HG03565 (cell line): ENCODE data around the gene FBXO48.
"Not testable (repeated sequence)": the region's sequence is repeated elsewhere in the genome, so short reads cannot be mapped to it uniquely, and the experiment has no call there.

Experiments
- ATAC-seq: cut with Tn5 transposase; IDR thresholded peaks from one replicate; pipeline ENCODE4 v1.9.1; 2021; ENCODE audit warnings: mild to moderate bottlenecking, moderate library complexity; ENCODE audit not compliant: unreplicated experiment

The FBXO48 gene

DNA sequence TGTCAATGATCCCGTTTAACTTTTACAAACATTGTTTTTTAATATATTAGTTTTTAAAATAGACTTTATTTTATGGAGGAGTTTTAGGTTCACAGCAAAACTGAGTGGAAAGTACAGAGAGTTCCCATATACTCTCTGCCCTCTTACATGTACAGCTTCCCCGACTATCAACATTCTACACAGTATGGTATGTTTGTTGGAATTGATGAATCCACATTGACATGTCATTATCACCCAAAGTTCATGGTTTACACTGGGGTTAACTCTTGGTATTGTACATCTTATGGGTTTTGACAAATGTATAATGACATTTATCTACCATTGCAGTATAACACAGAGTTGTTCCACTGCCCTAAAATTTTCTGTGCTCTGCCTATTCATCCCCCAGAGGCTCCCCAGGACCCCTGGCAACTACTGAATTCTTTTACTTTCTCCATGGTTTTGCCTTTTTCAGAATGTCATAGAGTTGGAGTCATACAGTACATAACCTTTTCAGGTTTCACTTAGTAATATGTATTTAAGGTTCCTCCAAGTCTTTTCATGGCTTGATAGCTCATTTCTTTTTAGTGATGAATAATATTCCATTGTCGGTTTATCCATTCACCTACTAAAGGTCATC is 5.8 kb upstream of the FBXO48 start:
- no peak for ATAC-seq

DNA sequence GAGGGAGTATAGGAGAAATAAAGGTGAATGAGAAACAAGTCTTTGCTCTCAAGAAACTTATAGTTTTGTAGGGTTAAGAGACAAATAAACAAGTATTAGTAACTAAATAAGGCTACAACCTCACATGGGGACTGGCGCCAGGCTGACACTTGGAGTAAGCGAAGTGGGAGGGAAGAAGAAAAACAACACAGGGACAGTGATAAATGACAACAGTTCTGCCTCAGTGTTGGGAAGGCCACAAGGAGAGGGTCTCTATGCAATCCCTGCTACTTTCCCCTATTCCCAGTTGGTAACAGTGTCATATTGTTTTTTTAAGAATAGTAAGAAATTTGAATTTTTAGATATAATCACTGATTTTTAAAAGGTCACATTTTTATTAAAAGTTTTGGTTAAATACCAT is 4.3 kb upstream of the FBXO48 start:
- ATAC-seq = no peak

DNA sequence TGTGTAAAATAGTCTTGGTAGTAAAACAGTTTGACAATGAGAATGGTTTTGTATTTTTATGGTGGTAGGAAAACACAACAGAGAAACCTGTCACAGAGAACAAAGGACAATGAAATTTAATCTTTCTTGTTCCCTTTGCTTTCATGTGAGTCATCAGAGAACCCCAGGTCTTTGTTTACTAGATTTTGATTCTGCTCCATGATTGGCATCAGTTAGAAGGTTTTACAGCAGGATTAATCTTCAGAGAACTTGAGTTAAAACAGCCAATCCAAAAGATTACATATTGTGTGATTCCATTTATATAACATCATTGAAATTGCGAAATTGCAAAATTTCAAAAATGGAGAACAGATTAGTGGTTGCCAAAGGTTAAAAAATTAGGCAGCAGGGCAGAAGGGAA is 2.8 kb upstream of the FBXO48 start:
- no peak for ATAC-seq

DNA sequence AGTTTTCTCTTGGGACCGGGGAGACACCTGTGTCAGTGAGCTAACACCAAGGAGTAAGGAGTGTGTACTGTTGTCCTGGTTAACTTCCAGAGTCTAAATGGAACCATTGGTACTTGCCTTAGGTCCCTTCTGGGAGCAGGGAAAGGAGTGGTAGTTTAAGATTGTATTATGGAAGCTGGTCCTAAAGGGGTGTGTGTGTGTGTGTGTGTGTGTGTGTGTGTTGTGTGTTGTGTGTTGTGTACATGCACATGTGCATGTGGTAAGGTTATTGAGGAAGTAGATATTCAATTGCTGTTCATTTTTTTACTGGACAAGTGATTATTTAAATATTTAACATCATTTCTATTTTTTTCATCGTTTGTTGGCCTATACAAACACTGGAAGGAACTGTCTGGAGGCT is 1.7 kb upstream of the FBXO48 start:
- no peak for ATAC-seq

DNA sequence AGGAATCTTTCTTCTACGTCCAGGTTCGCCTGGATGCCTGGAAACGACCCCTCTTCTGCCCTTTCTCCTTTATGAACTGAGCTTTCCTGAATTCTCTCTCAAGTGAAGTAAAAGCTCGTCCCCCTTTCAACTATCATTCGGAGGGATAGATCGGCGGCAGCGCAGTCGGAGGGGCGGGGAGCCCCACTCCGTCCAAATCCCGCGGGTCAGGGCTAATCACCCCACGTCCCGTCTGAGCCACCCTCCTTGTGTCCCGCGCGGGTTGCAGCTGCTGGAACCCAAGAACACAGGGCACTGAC is 367 bp downstream of the FBXO48 start:
- peak; percentile 16 for ATAC-seq

DNA sequence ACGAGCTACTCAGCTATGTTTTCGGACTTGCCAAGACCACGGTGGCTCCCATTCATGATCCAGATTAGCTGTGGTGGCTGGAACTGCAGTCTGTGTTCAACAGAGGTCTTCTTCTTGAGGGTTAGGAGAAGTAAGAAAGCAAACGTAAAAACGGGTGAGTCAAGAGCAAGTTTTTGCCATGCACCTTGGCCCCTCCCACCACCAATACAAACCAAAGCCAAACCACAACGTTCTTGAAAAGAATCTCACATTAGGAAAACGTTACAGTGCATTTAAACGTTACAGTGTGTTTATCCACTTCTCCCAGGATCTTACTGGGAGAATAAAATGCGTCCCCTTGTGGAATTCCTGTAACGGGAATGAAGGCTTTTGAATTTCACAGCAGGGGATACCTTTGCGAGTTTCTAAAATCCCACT is 725 bp downstream of the FBXO48 start:
- ATAC-seq = no peak

DNA sequence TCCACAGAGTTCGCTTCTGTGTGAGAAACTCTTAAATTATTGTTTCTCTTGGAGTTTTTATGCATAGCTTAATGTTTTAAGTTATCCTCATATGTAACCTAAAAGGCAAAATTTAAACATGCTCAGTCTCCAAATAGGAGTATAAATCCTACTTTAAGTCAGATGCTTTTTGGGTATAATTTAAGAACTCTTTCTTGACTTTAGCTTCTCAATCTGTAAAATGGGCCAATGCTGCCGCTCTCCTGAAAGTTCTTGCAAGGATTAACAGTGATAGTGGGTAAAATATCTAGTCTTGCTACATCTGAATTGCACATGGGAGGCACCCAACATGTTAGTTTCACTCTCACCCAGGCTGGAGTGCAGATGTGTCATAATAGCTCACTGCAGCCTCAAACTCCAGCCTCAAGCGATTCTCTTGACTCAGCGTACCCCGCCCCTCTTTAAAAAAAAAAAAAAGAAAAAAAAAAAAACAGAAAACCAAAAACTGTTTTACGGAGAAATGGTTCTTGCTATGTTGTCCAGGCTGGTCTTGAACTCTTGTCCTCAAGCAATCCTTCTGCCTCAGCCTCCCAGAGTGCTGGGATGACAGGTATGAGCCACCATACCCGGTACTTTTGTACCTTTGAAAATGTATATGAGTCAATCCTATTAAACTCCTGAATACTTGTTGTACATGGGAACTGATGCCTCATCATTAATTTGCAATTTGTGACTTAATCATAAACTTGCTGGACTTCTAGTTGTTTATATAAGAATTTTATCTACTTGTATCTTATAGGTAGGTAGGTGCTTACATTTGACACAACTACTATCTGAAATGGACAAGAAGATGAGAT is 1.8 kb downstream of the FBXO48 start:
- ATAC-seq = no peak

DNA sequence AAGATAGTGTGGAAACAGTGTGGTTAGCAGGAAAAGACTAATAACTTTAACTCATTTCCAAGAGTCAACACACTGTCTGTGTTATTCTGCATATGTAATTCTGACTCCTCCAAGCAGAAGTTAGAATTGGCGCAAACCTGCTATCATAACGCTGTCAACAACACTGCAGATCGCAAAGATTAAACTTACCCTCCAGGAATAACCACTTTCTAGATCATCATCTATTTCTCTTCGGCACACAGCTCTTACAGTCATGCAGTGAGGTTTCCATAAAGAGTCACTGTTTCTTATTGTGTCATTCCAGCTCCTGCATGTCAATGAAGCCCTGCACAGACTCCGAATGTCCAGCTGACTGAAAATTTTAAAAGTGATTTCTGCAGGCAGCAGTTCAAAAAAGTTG is 2.4 kb downstream of the FBXO48 start:
- no peak for ATAC-seq

DNA sequence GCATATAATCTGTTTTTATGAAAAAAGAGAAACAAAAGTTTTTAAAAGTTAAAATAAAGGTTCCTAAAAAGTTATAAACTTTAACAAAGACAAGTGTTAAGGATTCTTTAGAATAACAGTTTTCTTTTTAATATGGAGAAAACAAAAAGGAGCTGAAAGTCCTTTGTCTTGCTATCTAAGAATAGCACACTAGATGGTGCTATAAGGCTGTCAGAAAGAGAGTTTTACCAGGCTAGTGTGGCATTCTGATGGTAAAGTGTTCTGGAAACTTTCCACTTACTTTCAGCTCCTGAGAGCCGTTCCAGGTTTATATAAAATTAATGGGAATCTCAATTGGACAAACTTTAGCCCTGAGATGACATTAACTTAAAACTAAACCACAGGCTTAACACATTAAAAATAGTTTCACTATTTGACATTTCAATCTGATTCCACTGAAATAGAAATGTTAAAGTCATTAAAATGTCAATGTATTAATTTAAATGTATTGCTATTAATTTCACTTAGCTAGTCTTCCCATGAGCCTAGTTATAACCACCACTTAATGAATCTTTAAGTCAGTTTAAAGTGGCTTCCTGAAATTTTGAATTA is 3.7 kb downstream of the FBXO48 start:
- ATAC-seq = no peak

DNA sequence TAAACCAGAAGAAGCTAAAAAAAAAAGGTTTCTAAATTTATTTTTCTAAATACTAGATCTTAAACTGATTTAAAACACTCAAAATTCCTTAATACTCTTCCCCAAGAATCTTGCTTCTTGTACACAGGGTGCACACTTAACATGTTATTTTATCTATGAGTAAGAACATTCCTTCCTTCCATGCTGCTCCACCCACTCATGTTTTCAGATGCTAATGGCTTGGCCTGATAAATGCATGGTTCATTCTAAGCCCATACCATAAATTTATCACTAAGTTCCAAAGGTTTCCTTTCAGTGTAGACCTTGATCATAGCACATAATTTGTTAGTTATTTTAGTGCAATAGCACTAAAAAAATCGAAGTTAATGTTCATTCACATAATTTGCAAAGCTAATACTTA is 8.1 kb downstream of the FBXO48 start:
- no peak for ATAC-seq

DNA sequence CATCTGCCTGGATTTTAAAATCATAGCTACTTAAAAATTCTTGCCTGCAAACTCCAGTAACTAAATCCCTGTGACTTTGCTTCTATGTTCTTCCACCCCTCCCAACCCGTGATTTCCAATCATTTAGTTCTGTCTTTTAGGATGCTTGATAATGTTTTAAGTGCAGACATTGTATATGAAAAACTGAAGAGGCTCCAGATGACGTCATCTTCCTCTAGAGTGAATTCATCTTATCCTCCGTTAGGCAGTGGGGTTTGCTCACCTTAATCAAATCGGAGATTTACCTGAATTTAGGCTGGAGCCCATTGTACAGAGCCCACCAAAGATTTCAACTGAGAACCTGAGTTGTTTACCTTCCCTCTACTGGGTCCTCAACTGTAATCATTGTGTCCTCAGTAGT is 10.9 kb downstream of the FBXO48 start:
- ATAC-seq = no peak

DNA sequence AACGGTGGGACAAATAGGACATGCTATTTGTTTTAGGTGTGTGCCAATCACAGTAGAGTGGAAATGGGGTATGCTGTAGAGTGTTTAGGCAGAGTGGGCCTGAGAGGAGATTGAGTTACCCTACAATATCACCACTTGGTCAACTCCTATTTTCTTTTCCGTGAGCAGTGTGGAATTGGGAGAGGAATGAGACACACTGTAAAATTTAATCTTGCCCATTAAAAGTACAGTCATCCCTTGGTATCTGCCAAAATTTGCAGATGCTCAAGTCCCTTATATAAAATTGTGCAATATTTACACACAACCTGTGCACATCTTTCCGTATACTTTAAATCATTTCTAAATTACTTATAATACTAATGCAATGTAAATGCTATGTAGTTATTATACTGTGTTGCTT is 12.4 kb downstream of the FBXO48 start:
- no peak for ATAC-seq

DNA sequence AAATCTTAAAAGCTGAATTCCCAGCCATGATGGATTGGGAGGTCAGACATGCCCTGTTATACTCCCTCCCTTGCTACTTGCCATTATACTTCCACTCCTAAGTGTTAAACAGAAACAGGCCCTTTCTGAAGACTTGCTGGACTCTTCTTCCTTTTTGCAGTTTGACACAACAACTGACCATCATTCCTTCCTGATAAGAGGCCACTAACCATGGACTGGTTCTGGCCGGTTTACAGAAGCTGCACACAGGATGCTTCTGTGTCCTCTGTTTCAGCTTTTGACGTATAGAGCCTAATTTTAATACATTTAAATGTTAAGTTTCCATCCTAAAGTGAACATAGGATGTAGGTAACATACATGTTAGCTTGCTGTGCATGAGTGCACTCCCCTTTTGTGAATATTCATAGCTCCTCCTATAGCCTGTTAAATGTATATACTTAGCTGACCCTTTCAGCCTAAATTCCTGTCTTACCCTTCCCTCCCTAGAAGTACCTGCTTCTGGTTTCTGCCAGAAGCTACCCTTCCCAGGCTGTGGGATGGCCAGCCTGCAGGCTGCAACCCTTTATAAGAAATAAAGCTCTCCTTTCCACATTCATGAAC is 13.2 kb downstream of the FBXO48 start:
- ATAC-seq = no peak

DNA sequence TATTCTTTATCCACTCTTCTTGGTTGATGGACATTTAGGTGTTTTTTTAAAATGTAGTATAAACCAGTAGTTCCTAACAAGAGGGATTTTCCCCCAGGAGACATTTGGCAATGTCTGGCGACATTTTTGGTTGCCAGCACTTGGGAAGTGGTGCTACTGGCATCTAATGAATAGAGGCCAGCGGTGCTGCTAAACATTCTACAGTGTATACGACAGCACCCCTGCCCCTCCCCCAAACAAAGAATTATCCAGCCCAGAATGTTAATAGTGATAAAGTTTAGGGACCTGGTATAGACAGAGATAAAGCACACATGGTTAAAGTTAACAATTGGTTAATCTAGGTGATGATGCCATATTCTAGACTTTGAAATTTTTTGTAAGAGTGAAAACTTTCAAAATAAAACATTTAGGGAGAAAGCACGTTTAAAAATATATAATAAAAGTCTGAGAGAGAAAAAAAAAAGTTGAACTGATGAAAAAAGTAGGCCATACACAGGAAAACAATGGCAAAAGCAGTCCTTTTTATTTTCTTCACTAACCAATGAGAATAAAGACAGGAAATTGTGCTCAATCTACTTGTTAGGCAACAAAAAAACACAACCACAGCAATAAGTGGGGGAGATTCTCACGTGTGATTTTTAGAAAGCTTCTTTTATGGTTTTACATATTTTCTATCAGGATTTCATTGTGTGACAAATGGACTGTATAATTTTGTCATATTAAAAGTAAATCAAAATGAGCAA is 14.8 kb downstream of the FBXO48 start:
- ATAC-seq = no peak

DNA sequence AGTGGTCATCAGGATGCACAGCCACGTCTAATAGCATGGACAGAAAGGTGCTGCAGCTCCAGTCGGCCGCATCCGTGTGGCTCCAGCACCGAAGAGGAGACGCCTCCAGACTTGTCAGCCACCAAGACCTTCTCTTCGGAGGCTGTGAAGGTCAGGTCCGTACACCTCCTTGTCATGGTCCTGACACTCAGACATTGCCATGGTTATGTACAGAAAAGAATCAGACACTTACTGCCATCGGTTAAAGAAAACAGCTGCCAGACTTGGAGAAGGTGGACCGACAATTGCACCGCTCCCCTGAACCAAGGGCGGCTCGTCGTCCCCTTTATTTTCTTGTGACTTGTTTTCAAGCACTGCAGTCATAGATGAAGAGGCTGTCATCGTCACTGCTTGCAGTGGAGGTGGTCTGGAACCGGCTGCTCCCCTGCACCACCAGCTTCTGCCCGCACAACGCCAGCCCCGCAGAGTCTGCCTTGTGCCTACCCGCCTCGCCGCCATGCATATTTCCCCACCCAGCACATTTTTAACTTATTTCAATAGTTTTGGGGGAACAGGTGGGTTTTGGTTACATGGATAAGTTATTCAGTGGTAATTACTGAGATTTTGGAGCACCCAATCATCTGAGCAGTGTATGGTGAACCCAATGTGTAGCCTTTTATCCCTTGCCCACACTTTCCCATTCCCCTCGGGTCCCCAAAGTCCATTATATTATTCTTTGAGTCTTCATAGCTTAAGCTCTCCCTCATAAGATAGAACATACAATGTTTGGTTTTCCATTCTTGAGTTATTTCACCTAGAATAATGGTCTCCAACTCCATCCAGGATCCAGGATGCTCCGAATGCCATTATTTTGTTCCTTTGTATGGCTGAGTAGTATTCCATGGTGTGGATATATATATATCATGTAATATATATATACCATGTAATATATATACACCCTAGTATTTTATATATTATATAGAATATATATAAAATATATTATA is 18.1 kb downstream of the FBXO48 start:
- ATAC-seq = no peak

DNA sequence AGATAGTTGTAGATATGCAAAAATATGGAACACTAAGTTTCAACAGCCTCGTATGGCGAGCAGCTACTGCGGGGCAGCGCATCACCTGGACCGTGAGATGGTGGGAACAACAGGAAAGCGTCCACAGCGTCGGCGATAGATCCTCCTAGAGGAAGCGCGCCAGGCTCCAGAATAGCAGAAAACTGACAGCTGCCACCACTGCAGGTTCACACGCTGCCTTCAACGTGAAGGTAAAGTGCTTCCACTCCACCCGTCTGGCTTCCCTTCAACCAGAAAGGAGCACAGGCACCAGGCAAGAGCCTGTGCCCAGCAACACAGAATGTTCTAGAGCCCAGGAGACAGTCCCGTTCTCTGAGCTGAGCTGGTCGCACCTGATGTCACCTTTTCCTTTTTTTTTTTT is 20.0 kb downstream of the FBXO48 start:
- no peak for ATAC-seq

DNA sequence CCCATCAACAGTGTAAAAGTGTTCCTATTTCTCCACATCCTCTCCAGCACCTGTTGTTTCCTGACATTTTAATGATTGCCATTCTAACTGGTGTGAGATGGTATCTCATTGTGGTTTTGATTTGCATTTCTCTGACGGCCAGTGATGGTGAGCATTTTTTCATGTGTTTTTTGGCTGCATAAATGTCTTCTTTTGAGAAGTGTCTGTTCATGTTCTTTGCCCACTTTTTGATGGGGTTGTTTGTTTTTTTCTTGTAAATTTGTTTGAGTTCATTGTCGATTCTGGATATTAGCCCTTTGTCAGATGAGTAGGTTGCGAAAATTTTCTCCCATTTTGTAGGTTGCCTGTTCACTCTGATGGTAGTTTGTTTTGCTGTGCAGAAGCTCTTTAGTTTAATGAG is 20.7 kb downstream of the FBXO48 start:
- not testable (repeated sequence) for ATAC-seq

DNA sequence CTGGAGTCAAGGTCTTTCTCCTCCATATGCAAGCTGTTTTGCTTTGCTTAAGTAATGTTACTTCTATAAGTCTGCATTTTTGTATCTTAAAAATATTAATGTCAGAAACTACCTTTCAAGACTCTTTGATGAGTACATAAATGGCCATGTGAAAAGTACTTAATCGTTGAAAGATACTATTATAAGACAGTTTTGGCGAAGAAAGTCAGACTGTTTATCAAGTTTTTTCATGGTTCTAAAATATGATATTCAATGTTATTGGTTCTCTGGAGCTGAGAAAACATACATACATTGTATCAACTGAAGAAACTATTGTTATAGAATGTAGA is 25.1 kb downstream of the FBXO48 start:
- ATAC-seq = no peak

DNA sequence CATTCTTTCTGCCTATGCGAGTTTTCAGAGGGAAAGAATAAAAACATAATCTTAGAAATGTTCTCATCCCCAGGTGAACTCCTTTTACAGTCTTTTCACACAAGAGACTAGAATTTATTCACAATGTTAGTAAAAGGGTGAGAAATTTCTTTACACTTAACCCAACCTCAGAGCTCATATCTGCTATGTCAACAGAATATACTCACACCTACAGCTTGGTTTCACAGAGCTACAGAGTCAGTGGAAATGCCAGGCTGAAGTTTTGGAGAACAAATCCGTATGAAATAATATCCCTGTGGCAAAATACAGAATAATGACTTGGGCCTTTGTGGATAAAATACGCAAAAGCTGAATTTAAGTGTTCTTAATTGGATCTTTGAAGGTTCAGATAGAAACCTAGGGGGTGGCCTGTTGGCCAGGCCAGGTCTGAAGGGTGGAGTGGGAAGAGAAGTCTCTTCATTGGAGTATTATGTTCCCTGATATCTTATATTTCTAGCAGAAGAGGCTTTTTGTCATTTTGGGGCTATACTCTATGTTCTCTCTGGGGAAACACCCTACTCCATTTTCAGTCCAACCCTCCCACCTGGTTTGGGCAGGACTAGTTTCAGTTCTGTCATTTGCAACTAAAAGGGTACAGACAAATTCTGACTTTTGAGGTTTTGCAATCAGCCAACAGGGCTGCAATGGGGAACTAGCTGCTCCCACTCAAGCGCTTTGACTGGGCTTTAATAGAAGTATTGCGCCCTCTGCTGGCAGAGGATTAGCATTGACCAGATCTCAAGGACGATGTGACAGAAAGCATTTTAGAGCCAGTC is 25.7 kb downstream of the FBXO48 start:
- peak; percentile 96 for ATAC-seq
